SK-N-SH (cell line): ENCODE data around the gene MGST2. TPM values are rescaled to one million over a fixed set of nuclear protein-coding genes. Genes with fewer than 3 reads are reported as not detected.

Experiments
- CTCF ChIA-PET: fragments of 300-600, 350-600 bp; formaldehyde crosslinking; extraction: SDS; loops from one replicate; lab custom pipeline; 2021; lab: Yijun Ruan, JAX
- POLR2A ChIA-PET: fragments of 350-600 bp; sonication (Branson Sonifier 250); formaldehyde crosslinking; extraction: SDS; loops from one replicate; lab custom pipeline; 2020; ENCODE audit warnings: antibody characterized with exemption, inconsistent platforms; lab: Yijun Ruan, JAX
- DNase-seq: peaks from one replicate; pipeline ENCODE4 v3.0.0; 2012
- H2AFZ ChIP-seq: fragments of 200-600 bp; sonication (generic); 2 replicates; pipeline ENCODE4 v1.8.1; 2016; ENCODE audit warnings: antibody characterized with exemption, mild to moderate bottlenecking, low read depth
- H3F3A ChIP-seq: fragments of 200-600 bp; sonication (generic); replicated peaks from 2 replicates; pipeline ENCODE3; 2016; ENCODE audit warnings: antibody characterized with exemption, mild to moderate bottlenecking; ENCODE audit not compliant: insufficient read depth
- H3K27ac ChIP-seq, 2 experiments: fragments of 200-500 bp in 1 of 2; fragments of 200-600 bp in 1 of 2; sonication (Bioruptor generic) in 1 of 2; sonication (generic), shearing (Covaris generic) in 1 of 2; 2 replicates each; pipeline versions ENCODE4 v1.5.1 to v1.6.1; 2014 to 2016; ENCODE audit warnings: low read depth in 2 of 2, inconsistent platforms in 1 of 2, low read length in 1 of 2, mild to moderate bottlenecking in 1 of 2, mixed read lengths in 1 of 2
- H3K27me3 ChIP-seq: fragments of 200-600 bp; sonication (generic), shearing (Covaris generic); 2 replicates; pipeline ENCODE4 v1.6.1; 2016; ENCODE audit warnings: mixed run types; ENCODE audit not compliant: insufficient read depth
- H3K36me3 ChIP-seq, 2 experiments: fragments of 200-500 bp in 1 of 2; fragments of 200-600 bp in 1 of 2; sonication (Bioruptor generic) in 1 of 2; sonication (generic) in 1 of 2; replicated peaks in 1 of 2; 2 replicates each; pipeline versions ENCODE3 to v1.5.1; 2014 to 2016; ENCODE audit warnings: low read length in 1 of 2, mild to moderate bottlenecking in 1 of 2; ENCODE audit not compliant: insufficient read depth in 2 of 2, control insufficient read depth in 1 of 2
- H3K4me1 ChIP-seq, 2 experiments: fragments of 200-500 bp in 1 of 2; fragments of 200-600 bp in 1 of 2; sonication (Bioruptor generic) in 1 of 2; sonication (generic), shearing (Covaris generic) in 1 of 2; 2 replicates each; pipeline versions ENCODE4 v1.5.1 to v1.6.1; 2014 to 2016; ENCODE audit warnings: low read depth in 1 of 2, low read length in 1 of 2, mixed run types in 1 of 2; ENCODE audit not compliant: insufficient read depth in 2 of 2, control insufficient read depth in 1 of 2
- H3K4me2 ChIP-seq: fragments of 200-600 bp; sonication (generic), shearing (Covaris generic); 2 replicates; pipeline ENCODE4 v1.6.1; 2017; ENCODE audit warnings: mixed run types
- H3K4me3 ChIP-seq, 2 experiments: fragments of 200-500 bp in 1 of 2; fragments of 200-600 bp in 1 of 2; sonication (Bioruptor generic) in 1 of 2; sonication (generic), shearing (Covaris generic) in 1 of 2; 2 replicates each; pipeline versions ENCODE4 v1.5.1 to v1.8.1; 2014 to 2016; ENCODE audit warnings: low read depth in 2 of 2, inconsistent platforms in 1 of 2, low read length in 1 of 2, mild to moderate bottlenecking in 1 of 2, mixed read lengths in 1 of 2, moderate library complexity in 1 of 2
- H3K79me2 ChIP-seq: fragments of 200-600 bp; sonication (generic); 2 replicates; pipeline ENCODE4 v1.8.1; 2017; ENCODE audit warnings: mild to moderate bottlenecking; ENCODE audit not compliant: insufficient read depth
- H3K9ac ChIP-seq: fragments of 200-600 bp; sonication (generic); 2 replicates; pipeline ENCODE4 v1.6.1; 2017; ENCODE audit warnings: mixed run types
- H3K9me2 ChIP-seq: fragments of 200-600 bp; sonication (generic); 2 replicates; pipeline ENCODE4 v1.6.1; 2017; ENCODE audit warnings: mixed run types
- H3K9me3 ChIP-seq: fragments of 200-600 bp; sonication (generic); 2 replicates; pipeline ENCODE4 v1.6.1; 2017; ENCODE audit warnings: mixed run types, mild to moderate bottlenecking, moderate library complexity
- H4K20me1 ChIP-seq: fragments of 200-600 bp; sonication (generic); 2 replicates; pipeline ENCODE4 v1.6.1; 2017; ENCODE audit warnings: mild to moderate bottlenecking, mixed run types; ENCODE audit not compliant: insufficient read depth
- FOXJ3 ChIP-seq: sonication (generic); formaldehyde crosslinking; IDR thresholded peaks from 2 replicates; pipeline ENCODE4 v1.5.1; 2020; ENCODE audit warnings: mild to moderate bottlenecking, missing genetic modification reagents
- GABPA ChIP-seq: IDR thresholded peaks from 2 replicates; pipeline ENCODE4 v1.4.0; 2012; ENCODE audit warnings: low read depth, mild to moderate bottlenecking
- JUND ChIP-seq: IDR thresholded peaks from 2 replicates; pipeline ENCODE4 v1.4.0; 2012
- MEF2A ChIP-seq: IDR thresholded peaks from 2 replicates; pipeline ENCODE4 v1.4.0; 2012; ENCODE audit warnings: low read depth, borderline replicate concordance
- MXI1 ChIP-seq: IDR thresholded peaks from 2 replicates; pipeline ENCODE4 v1.6.1; 2012; ENCODE audit warnings: mild to moderate bottlenecking, low read depth, low read length, improper control_type of control experiment
- NRF1 ChIP-seq: IDR thresholded peaks from 2 replicates; pipeline ENCODE4 v1.6.1; 2012; ENCODE audit warnings: low read depth, mild to moderate bottlenecking, low read length
- RAD21 ChIP-seq: IDR thresholded peaks from 2 replicates; pipeline ENCODE4 v1.6.1; 2012; ENCODE audit warnings: mild to moderate bottlenecking, low read length
- RCOR1 ChIP-seq: fragments of 150-350 bp; IDR thresholded peaks from 2 replicates; pipeline ENCODE4 v1.6.1; 2017; ENCODE audit warnings: antibody characterized with exemption, low read length
- SMC3 ChIP-seq: IDR thresholded peaks from 2 replicates; pipeline ENCODE4 v1.6.1; 2012; ENCODE audit warnings: low read depth, low read length, improper control_type of control experiment
- TCF12 ChIP-seq: IDR thresholded peaks from 2 replicates; pipeline ENCODE4 v1.4.0; 2012
- YY1 ChIP-seq: IDR thresholded peaks from 2 replicates; pipeline ENCODE4 v1.4.0; 2012; ENCODE audit warnings: low read depth, mild to moderate bottlenecking
- WGBS: methylation state at CpG from one replicate; pipeline ENCODE4 v1.1.6; 2017; ENCODE audit warnings: low lambda C conversion rate; 5-methylcytosine and 5-hydroxymethylcytosine counted together
- polyA plus RNA-seq, 3 experiments: library from polyadenylated mRNA; depleted of rRNA; stranded (reverse); fragments of >200 nt; gene quantifications; 2 replicates each; pipeline ENCODE4 v1.2.3, GENCODE V29; 2012
- TF ChIP-seq, protein P1 (sequence below): fragments of 200-600 bp; sonication (generic); IDR thresholded peaks from 2 replicates; pipeline ENCODE4 v1.6.1; 2017; ENCODE audit warnings: antibody characterized with exemption, mild to moderate bottlenecking, moderate library complexity
- TF ChIP-seq, protein P2 (sequence below): IDR thresholded peaks from 2 replicates; pipeline ENCODE4 v1.4.0; 2012; ENCODE audit warnings: low read depth, borderline replicate concordance
- TF ChIP-seq, protein P3 (sequence below): fragments of 150-350 bp; IDR thresholded peaks from 2 replicates; pipeline ENCODE4 v1.6.1; 2016; ENCODE audit warnings: mild to moderate bottlenecking, low read depth, low read length
- TF ChIP-seq, protein P4 (sequence below): IDR thresholded peaks from 2 replicates; pipeline ENCODE4; 2012

Gene MGST2
- polyA plus RNA-seq, 1 of the 3 experiments (the other 2 are of a cell fraction) = 26.5 TPM

DNA sequence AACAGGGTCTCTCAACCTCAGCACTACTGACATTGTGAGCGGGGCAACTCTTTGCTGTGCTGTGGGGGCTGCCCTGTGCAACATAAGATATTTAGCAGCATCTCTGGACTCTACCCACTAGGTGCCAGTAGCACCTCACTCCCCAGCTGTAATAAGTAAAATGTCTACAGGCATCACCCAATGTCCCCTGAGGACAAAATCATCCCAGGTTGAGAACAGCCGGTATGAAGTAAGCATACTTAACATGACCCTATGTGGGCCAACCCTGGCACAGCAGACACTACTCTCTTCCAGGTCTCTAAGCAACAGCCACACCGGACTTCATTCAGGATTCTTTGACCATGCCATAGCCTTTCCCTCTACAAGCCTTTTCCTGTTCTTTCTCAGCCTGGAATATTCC lies 10.5 kb upstream of the MGST2 start:
- Histone ChIP-seq H3F3A (no peaks in the 10 kb centered on the region), H3K4me3 (no peak overlapping the region; a peak in 1 of 4 replicates)
- WGBS = 75% methylated on average over 3 of the region's 3 CpGs
- peak; percentile 31; the same call in 1 of the 2 replicates for TF ChIP-seq SMC3
- no peak for TF ChIP-seq TCF12
- no peak for TF ChIP-seq FOXJ3
- TF ChIP-seq MEF2A = no peak
- TF ChIP-seq, protein P1, sequence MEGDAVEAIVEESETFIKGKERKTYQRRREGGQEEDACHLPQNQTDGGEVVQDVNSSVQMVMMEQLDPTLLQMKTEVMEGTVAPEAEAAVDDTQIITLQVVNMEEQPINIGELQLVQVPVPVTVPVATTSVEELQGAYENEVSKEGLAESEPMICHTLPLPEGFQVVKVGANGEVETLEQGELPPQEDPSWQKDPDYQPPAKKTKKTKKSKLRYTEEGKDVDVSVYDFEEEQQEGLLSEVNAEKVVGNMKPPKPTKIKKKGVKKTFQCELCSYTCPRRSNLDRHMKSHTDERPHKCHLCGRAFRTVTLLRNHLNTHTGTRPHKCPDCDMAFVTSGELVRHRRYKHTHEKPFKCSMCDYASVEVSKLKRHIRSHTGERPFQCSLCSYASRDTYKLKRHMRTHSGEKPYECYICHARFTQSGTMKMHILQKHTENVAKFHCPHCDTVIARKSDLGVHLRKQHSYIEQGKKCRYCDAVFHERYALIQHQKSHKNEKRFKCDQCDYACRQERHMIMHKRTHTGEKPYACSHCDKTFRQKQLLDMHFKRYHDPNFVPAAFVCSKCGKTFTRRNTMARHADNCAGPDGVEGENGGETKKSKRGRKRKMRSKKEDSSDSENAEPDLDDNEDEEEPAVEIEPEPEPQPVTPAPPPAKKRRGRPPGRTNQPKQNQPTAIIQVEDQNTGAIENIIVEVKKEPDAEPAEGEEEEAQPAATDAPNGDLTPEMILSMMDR = peak; percentile 47
- TF ChIP-seq, protein P2, sequence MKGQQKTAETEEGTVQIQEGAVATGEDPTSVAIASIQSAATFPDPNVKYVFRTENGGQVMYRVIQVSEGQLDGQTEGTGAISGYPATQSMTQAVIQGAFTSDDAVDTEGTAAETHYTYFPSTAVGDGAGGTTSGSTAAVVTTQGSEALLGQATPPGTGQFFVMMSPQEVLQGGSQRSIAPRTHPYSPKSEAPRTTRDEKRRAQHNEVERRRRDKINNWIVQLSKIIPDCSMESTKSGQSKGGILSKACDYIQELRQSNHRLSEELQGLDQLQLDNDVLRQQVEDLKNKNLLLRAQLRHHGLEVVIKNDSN = no peak
- TF ChIP-seq NRF1 = no peak
- TF ChIP-seq, protein P3, sequence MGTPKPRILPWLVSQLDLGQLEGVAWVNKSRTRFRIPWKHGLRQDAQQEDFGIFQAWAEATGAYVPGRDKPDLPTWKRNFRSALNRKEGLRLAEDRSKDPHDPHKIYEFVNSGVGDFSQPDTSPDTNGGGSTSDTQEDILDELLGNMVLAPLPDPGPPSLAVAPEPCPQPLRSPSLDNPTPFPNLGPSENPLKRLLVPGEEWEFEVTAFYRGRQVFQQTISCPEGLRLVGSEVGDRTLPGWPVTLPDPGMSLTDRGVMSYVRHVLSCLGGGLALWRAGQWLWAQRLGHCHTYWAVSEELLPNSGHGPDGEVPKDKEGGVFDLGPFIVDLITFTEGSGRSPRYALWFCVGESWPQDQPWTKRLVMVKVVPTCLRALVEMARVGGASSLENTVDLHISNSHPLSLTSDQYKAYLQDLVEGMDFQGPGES = no peak
- no peak for TF ChIP-seq GABPA
- TF ChIP-seq RAD21 = peak; percentile 72
- TF ChIP-seq, all 33 proteins: peak for 3
- POLR2A ChIA-PET = no interaction called here
- Histone ChIP-seq H3K4me1 (peaks cover 6 to 15% of the 10 kb centered on the region in 2 experiments; a peak in 2 of 4 replicates), H3K79me2 (no peaks in the 10 kb centered on the region), H3K4me2 (no peak overlapping the region), H3K9ac (no peak overlapping the region), H3K27me3 (no peaks in the 10 kb centered on the region), H3K9me3 (no peaks in the 10 kb centered on the region), H3K9me2 (no peaks in the 10 kb centered on the region), H3K27ac (no peak overlapping the region), H2AFZ (no peak overlapping the region), H4K20me1 (no peaks in the 10 kb centered on the region), H3K36me3 (no peaks in the 10 kb centered on the region)
- CTCF ChIA-PET = interaction anchor here (0.6 to 12.9 kb wide), 11 partner anchors 10 to 1196 kb away, joined by 3 to 157 read pairs (median 3); partner anchors contain the start of gene MGST2
- peak; percentile 32 for DNase-seq

DNA sequence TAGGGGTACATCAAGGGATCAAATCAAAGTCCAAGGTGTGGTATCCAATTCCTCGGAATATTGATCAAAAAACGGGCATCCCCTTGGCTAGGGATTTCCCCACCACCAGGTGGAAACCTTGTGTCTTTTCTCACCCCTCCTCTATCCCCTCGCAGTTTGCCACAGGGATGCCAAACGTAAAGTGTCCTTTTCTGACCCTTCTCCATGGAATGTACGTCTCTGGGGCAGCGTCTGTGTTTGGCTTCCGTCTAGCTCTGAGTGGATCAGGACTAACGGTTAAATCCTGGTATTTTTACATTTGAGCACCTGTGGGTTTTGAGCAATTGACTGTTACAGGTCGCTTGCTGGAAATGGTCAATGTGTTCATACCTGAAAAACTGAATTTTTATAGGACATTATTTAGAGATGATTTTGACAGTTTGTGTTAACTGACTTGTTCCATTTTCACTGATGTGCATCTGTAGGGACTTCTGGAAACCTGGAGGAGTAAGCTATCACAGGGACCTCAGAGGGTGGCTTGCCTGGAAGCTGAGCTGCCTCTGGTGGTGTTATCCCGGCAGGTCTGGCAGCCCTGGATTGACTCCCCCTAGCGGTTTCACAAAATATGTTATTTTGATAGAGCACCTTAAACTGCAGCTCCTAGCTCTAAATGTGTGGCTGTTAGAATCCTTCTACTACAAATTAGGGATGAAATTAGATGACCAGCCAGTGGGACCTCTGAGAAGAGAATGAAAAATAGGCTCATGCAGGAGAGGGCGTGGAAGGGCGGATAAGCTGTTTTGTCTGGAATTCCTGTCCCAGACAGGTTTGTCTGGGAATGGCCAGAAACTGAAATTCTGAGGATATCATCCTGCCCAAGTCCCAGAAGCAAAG lies 8.8 kb upstream of the MGST2 start:
- Histone ChIP-seq H3K4me2 (peak overlapping the region; percentile 62), H2AFZ (peak overlapping the region; percentile 92), H3K36me3 (no peaks in the 10 kb centered on the region), H3K27ac (no peak overlapping the region), H3K9ac (no peak overlapping the region), H3K4me3 (peak overlapping the region in 1 of 2 experiments; percentile 26; a peak in 2 of 4 replicates), H3K4me1 (peaks cover 6 to 11% of the 10 kb centered on the region in 2 experiments; a peak in 2 of 4 replicates), H3K79me2 (no peaks in the 10 kb centered on the region), H3F3A (no peaks in the 10 kb centered on the region), H4K20me1 (no peaks in the 10 kb centered on the region), H3K27me3 (no peaks in the 10 kb centered on the region), H3K9me2 (no peaks in the 10 kb centered on the region), H3K9me3 (no peaks in the 10 kb centered on the region)
- ChIA-PET POLR2A (interaction anchor here (1.0 to 1.9 kb wide), 2 partner anchors 393 to 495 kb away, joined by 6 to 12 read pairs; no protein-coding TSS in a partner anchor), CTCF (interaction anchor here (0.6 to 12.9 kb wide), 66 partner anchors 8 to 962 kb away, joined by 3 to 157 read pairs (median 4); partner anchors contain the start of genes MAML3 and MGST2)
- WGBS = 41% methylated on average over 13 of the region's 13 CpGs
- peak; percentile 74 for DNase-seq
- TF ChIP-seq, protein P2 = no peak
- TF ChIP-seq, protein P3 = no peak
- peak; percentile 50 for TF ChIP-seq SMC3
- TF ChIP-seq RCOR1 = no peak
- no peak for TF ChIP-seq YY1
- TF ChIP-seq MXI1 = peak; percentile 50; the same call in 1 of the 2 replicates
- TF ChIP-seq, protein P4, sequence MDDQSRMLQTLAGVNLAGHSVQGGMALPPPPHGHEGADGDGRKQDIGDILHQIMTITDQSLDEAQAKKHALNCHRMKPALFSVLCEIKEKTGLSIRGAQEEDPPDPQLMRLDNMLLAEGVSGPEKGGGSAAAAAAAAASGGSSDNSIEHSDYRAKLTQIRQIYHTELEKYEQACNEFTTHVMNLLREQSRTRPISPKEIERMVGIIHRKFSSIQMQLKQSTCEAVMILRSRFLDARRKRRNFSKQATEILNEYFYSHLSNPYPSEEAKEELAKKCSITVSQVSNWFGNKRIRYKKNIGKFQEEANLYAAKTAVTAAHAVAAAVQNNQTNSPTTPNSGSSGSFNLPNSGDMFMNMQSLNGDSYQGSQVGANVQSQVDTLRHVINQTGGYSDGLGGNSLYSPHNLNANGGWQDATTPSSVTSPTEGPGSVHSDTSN = no peak
- TF ChIP-seq, protein P1 = peak; percentile 88
- no peak for TF ChIP-seq JUND
